HEK293 (cell line): ENCODE results near the gene SYNJ2.

ENCODE experiments used
- CTCF ChIA-PET: fragments of 350-600 bp; formaldehyde crosslinking; extraction: SDS; loops from one replicate; lab custom pipeline; 2021; ENCODE audit warnings: antibody characterized with exemption; lab: Yijun Ruan, JAX
- POLR2A ChIA-PET: fragments of 300-600 bp; formaldehyde crosslinking; extraction: SDS; loops from one replicate; lab custom pipeline; 2020; ENCODE audit warnings: antibody characterized with exemption, inconsistent platforms; lab: Yijun Ruan, JAX
- H3K27ac ChIP-seq: fragments of 200-500 bp; sonication (Bioruptor generic); 2 replicates; pipeline ENCODE4 v1.5.1; 2014; ENCODE audit warnings: low read depth, low read length, control low read depth, inconsistent platforms; ENCODE audit errors: extremely low read depth
- H3K36me3 ChIP-seq, 2 experiments: fragments of 200-500 bp in 1 of 2; sonication (Bioruptor generic) in 1 of 2; 1 replicate in 1 of 2; 2 replicates in 1 of 2; pipeline ENCODE4 v1.5.1; 2014 to 2017; ENCODE audit warnings: inconsistent platforms in 2 of 2, low read length in 2 of 2; ENCODE audit not compliant: control insufficient read depth in 2 of 2, insufficient read depth in 1 of 2
- H3K4me1 ChIP-seq: fragments of 200-500 bp; sonication (Bioruptor generic); 2 replicates; pipeline ENCODE4 v1.5.1; 2014; ENCODE audit warnings: mild to moderate bottlenecking, low read length, inconsistent platforms; ENCODE audit not compliant: control insufficient read depth, insufficient read depth
- H3K4me3 ChIP-seq: 2 replicates; pipeline ENCODE4 v1.5.1; 2011; ENCODE audit warnings: low read depth, mild to moderate bottlenecking, control low read depth, low read length, moderate library complexity
- H3K9me3 ChIP-seq: fragments of 200-500 bp; sonication (Bioruptor generic); 2 replicates; pipeline ENCODE4 v1.5.1; 2014; ENCODE audit warnings: low read depth, low read length, inconsistent platforms; ENCODE audit not compliant: control insufficient read depth, insufficient read depth
- PRDM1 ChIP-seq: fragments of 450-650 bp; formaldehyde crosslinking; IDR thresholded peaks from 2 replicates; pipeline ENCODE4; 2016; ENCODE audit warnings: missing biosample characterization, missing genetic modification characterization
- TRIM28 ChIP-seq: IDR thresholded peaks from 2 replicates; pipeline ENCODE4 v1.6.1; 2011; ENCODE audit warnings: low read length, control low read depth, borderline replicate concordance
- ZFHX2 ChIP-seq: fragments of 450-650 bp; formaldehyde crosslinking; conservative IDR thresholded peaks from 2 replicates; pipeline ENCODE4 v1.5.1; 2016; ENCODE audit warnings: missing biosample characterization, missing genetic modification characterization
- ZNF211 ChIP-seq: fragments of 450-650 bp; formaldehyde crosslinking; IDR thresholded peaks from 2 replicates; pipeline ENCODE4 v1.5.1; 2016; ENCODE audit warnings: low read depth, missing biosample characterization, missing genetic modification characterization
- ZNF501 ChIP-seq: fragments of 450-650 bp; formaldehyde crosslinking; IDR thresholded peaks from 2 replicates; pipeline ENCODE4 v1.5.1; 2016; ENCODE audit warnings: missing biosample characterization, missing genetic modification characterization
- ZNF660 ChIP-seq: fragments of 450-650 bp; IDR thresholded peaks from 2 replicates; pipeline ENCODE4 v1.5.1; 2018; ENCODE audit warnings: missing biosample characterization, mild to moderate bottlenecking, missing genetic modification characterization
- TF ChIP-seq, protein P1 (sequence below): fragments of 450-650 bp; formaldehyde crosslinking; IDR thresholded peaks from 2 replicates; pipeline ENCODE4 v1.5.1; 2016; ENCODE audit warnings: missing biosample characterization, missing genetic modification characterization, borderline replicate concordance
- TF ChIP-seq, protein P2 (sequence below): fragments of 450-650 bp; formaldehyde crosslinking; IDR thresholded peaks from 2 replicates; pipeline ENCODE4 v1.5.1; 2016; ENCODE audit warnings: missing biosample characterization, missing genetic modification characterization, low read depth
- TF ChIP-seq, protein P3 (sequence below): fragments of 450-650 bp; formaldehyde crosslinking; IDR thresholded peaks from 2 replicates; pipeline ENCODE4 v1.5.1; 2016; ENCODE audit warnings: missing biosample characterization, missing genetic modification characterization

SYNJ2 gene

DNA sequence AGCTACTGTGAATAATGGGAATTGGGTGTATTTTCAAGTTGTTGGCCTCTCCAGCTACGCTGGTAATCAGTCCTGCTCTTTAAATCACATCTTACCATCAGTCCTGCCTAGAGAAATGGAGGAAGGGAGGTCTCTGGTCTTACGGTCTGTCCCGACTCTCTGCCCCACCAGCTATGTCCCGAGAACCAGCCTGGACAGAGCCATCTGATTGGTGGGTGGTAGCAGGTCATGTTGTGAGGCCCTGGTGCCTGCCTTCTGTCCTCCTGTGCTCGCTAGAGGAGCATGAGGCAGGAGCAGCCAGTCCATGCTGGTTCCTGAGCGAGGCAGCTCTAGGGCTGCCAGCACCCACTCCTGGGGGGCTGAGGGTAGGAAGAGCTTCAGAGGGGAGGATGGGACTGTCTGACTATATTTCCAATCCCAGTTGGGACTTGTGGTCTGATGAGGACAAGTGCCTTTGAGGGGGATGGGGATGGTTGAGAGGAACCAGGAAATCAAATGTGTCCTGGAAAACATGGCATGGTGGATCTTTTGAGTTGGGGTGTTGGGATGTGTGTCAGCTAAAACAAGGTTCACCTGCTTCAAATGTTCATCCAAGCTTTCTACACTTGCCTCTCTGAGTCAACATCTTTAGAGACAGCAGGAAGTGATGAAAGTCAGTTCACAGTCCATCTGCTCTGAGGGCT is 33.0 kb downstream of the SYNJ2 start (continued):
- TF ChIP-seq TRIM28 (no peak), ZNF211 (tag by site-specific recombination) (no peak), ZNF660 (no peak), ZFHX2 (no peak), ZNF501 (tag by site-specific recombination) (no peak)
- TF ChIP-seq, protein P1, sequence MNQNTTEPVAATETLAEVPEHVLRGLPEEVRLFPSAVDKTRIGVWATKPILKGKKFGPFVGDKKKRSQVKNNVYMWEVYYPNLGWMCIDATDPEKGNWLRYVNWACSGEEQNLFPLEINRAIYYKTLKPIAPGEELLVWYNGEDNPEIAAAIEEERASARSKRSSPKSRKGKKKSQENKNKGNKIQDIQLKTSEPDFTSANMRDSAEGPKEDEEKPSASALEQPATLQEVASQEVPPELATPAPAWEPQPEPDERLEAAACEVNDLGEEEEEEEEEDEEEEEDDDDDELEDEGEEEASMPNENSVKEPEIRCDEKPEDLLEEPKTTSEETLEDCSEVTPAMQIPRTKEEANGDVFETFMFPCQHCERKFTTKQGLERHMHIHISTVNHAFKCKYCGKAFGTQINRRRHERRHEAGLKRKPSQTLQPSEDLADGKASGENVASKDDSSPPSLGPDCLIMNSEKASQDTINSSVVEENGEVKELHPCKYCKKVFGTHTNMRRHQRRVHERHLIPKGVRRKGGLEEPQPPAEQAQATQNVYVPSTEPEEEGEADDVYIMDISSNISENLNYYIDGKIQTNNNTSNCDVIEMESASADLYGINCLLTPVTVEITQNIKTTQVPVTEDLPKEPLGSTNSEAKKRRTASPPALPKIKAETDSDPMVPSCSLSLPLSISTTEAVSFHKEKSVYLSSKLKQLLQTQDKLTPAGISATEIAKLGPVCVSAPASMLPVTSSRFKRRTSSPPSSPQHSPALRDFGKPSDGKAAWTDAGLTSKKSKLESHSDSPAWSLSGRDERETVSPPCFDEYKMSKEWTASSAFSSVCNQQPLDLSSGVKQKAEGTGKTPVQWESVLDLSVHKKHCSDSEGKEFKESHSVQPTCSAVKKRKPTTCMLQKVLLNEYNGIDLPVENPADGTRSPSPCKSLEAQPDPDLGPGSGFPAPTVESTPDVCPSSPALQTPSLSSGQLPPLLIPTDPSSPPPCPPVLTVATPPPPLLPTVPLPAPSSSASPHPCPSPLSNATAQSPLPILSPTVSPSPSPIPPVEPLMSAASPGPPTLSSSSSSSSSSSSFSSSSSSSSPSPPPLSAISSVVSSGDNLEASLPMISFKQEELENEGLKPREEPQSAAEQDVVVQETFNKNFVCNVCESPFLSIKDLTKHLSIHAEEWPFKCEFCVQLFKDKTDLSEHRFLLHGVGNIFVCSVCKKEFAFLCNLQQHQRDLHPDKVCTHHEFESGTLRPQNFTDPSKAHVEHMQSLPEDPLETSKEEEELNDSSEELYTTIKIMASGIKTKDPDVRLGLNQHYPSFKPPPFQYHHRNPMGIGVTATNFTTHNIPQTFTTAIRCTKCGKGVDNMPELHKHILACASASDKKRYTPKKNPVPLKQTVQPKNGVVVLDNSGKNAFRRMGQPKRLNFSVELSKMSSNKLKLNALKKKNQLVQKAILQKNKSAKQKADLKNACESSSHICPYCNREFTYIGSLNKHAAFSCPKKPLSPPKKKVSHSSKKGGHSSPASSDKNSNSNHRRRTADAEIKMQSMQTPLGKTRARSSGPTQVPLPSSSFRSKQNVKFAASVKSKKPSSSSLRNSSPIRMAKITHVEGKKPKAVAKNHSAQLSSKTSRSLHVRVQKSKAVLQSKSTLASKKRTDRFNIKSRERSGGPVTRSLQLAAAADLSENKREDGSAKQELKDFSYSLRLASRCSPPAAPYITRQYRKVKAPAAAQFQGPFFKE = no peak
- TF ChIP-seq, protein P2, sequence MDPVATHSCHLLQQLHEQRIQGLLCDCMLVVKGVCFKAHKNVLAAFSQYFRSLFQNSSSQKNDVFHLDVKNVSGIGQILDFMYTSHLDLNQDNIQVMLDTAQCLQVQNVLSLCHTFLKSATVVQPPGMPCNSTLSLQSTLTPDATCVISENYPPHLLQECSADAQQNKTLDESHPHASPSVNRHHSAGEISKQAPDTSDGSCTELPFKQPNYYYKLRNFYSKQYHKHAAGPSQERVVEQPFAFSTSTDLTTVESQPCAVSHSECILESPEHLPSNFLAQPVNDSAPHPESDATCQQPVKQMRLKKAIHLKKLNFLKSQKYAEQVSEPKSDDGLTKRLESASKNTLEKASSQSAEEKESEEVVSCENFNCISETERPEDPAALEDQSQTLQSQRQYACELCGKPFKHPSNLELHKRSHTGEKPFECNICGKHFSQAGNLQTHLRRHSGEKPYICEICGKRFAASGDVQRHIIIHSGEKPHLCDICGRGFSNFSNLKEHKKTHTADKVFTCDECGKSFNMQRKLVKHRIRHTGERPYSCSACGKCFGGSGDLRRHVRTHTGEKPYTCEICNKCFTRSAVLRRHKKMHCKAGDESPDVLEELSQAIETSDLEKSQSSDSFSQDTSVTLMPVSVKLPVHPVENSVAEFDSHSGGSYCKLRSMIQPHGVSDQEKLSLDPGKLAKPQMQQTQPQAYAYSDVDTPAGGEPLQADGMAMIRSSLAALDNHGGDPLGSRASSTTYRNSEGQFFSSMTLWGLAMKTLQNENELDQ (tag by site-specific recombination) = no peak

DNA sequence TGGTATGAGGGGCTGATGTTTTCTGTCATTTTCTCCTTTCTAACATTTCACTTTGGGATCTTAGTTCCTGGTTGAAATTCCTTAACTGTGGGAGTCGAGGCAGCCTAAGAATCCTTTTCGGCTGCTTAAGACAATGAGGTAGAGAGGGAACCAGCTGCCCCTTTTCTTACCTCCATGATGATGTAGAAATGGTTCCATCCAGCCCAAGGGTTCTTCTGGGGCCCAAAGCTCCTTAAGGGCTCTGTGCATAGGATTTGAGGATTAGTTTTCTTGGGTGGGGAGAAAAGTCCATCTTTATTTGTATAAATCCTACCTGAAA is 33.5 kb downstream of the SYNJ2 start:
- Histone ChIP-seq H3K27ac (no peak overlapping the region), H3K9me3 (no peaks in the 10 kb centered on the region), H3K36me3 (peaks cover 0 to 18% of the 10 kb centered on the region in 2 experiments; a peak in 1 of 3 replicates), H3K4me3 (no peak overlapping the region), H3K4me1 (no peaks in the 10 kb centered on the region)
- CTCF ChIA-PET = interaction anchor here (0.8 to 6.9 kb wide), 3 partner anchors 11 to 57 kb away, joined by 3 to 46 read pairs (median 6); no protein-coding TSS in a partner anchor
- POLR2A ChIA-PET = no interaction called here
- no peak for TF ChIP-seq PRDM1
- TF ChIP-seq, protein P3, sequence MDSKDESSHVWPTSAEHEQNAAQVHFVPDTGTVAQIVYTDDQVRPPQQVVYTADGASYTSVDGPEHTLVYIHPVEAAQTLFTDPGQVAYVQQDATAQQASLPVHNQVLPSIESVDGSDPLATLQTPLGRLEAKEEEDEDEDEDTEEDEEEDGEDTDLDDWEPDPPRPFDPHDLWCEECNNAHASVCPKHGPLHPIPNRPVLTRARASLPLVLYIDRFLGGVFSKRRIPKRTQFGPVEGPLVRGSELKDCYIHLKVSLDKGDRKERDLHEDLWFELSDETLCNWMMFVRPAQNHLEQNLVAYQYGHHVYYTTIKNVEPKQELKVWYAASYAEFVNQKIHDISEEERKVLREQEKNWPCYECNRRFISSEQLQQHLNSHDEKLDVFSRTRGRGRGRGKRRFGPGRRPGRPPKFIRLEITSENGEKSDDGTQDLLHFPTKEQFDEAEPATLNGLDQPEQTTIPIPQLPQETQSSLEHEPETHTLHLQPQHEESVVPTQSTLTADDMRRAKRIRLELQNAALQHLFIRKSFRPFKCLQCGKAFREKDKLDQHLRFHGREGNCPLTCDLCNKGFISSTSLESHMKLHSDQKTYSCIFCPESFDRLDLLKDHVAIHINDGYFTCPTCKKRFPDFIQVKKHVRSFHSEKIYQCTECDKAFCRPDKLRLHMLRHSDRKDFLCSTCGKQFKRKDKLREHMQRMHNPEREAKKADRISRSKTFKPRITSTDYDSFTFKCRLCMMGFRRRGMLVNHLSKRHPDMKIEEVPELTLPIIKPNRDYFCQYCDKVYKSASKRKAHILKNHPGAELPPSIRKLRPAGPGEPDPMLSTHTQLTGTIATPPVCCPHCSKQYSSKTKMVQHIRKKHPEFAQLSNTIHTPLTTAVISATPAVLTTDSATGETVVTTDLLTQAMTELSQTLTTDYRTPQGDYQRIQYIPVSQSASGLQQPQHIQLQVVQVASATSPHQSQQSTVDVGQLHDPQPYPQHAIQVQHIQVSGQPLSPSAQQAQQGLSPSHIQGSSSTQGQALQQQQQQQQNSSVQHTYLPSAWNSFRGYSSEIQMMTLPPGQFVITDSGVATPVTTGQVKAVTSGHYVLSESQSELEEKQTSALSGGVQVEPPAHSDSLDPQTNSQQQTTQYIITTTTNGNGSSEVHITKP (tag by site-specific recombination) = peak; percentile 50; the same call in 1 of the 2 replicates
